GM18505 (cell line): ENCODE measurements around the gene ASS1.

Experiments used
- ATAC-seq: cut with Tn5 transposase; IDR thresholded peaks from one replicate; pipeline ENCODE4 v1.9.1; 2021; ENCODE audit not compliant: unreplicated experiment
- POLR2A ChIP-seq: IDR thresholded peaks from 4 replicates; pipeline ENCODE4 v1.6.1; 2011; ENCODE audit warnings: borderline replicate concordance; ENCODE audit not compliant: insufficient read depth, insufficient read length; ENCODE audit errors: extremely low read depth

Gene ASS1

DNA sequence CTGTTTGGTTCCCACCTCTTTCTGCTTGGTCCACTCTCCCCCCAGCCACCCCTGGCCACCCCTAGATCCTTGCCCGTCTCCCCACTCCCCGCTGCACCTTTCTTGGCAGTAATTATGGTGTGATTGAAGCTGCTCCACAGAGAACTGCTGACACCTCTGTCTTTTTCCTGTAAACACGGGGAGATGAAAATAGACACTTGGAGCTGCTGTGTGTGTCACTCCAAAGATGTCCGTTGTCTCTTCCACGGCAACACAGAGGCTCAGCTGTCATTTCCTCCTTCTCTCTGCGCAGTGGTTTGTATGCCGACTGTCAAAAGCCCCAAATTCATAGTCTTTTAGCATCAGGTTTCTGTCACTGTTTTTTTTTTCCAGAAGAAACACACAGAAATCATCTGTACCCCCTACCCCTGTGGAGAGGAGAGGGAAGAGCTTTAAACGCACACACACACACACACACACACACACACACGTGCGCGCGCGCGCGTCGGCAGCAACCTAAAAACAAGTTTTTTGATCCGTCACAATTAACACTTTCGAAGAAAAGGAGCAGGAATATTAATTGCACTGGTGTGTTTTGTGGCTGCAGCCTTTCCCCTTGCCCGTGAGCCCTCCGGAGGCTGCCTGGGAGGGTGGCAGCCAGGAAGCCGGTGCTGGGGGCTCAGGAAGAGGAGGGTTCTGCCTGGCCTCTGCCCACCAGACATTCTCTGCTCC lies 39.8 kb downstream of the ASS1 start:
- no peak for ATAC-seq
- TF ChIP-seq POLR2A, result no peak

DNA sequence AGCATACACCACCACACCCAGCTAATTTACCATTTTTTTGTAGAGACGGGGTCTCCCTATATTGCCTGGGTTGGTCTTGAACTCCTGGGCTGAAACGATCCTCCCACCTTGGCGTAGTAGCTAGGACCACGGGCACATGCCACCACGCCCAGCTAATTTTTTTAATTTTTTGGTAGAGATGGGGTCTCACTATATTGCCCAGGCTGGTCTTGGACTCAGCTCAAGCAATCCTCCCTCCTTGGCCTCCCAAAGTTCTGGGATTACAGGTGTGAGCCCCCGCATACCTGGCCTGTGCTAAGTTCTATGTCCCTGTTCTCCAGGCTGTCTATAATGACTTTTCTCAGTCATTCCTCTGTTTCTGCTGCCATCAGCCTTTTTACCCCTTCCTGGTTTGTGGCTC lies 41.3 kb downstream of the ASS1 start:
- TF ChIP-seq POLR2A, result no peak
- no peak for ATAC-seq

DNA sequence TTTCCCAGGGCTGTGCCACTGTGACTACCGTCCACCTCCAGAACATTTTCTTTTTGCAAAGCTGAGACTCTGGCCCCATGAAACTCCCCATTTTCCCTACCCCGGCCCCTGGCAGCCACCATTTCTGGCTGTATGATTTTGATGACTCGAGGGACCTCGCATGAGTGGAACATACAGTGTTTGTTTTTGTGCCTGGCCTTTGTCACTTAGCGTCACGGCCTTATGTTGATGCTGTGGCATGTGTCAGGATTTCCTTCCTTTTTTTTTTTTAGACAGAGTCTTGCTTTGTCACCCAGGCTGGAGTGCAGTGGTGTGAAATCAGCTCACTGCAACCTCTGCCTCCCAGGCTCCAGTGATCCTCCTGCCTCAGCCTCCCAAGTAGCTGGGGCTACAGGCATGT lies 42.7 kb downstream of the ASS1 start:
- no peak for ATAC-seq
- TF ChIP-seq POLR2A, result no peak

DNA sequence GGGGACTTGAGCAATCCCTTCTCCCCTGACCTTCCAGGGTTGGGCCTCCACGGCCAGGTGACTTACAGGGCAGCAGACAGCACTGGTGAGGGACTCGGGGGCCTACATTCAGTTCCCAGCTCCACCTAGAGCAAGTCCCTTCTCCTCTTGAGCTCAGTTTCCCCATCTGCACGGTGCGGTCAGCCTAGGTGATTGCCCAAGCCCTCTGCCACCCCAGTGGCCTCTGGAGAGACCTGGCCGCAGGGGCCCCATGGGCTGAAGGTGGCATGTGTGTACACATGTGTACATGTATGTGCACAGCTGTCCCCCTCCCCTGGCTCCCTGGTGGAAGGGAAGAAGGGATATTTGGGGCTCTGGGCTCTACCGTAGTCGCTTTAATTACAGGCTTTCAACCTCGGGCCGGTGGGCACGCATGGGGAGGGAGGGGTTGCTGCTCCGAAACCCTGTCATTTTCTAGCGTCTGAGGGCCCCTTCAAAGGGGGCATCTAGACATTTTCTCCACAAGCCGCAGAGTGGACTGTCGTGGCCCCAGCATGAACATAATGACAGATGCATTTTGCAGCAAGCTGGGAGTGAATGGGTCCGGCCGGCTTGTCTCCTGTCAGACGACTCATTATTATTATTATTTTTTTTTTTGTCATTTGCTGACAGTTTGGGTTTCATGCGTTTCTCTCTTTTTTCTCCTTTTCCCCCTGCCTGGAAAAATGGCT lies 44.0 kb downstream of the ASS1 start:
- ATAC-seq, result no peak
- TF ChIP-seq POLR2A, result no peak

DNA sequence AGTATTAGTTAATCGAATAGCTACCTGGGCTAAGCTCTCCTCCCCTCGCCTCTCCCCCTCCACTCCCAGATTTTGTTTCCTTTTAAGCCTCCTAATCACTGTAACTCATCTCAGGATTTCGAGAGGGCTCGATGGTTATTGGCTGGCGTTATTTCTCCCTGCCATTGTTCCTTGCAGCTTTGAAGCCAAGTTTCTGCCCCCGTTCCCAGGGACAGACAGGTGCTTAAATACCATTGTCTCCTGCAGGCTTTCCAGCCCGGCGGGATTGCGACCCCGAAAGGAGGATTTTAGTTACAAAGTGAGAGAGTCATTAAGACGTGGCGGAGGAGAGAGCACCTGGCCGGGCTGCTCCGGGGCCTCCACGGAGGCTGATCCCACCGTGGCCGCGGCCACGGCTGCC lies 46.2 kb downstream of the ASS1 start:
- no peak for TF ChIP-seq POLR2A
- ATAC-seq, result no peak

DNA sequence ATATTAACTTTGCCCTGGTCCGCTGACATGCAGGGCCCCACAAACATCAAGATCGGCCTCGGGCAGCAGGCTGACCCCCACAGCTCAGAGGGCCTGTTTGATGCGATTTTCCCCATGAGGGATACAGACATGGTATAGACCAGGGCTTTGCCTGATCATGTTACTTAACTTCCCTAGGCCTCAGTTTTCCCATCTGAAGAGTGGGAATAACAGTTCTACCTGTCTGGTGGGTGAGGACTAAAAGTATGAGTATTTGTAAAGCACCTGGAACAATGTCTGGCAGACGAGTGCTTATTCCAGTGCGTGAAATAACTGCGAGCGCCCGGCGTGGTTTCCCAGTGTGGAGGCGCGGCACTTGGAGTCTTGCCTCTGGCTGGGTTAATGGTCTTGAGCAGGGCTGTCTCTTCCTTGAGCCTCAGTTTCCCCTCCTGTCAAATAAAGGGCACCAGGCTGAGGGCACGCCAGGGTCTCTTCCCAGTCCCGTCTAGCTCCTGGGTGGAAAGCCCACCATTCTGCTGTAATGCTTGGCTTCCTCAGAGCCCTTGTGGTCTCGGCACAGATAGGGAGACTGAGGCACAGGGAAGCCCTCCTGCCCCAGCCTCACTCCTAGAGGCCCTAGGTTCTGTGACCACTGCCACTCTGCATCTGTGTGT lies 47.2 kb downstream of the ASS1 start:
- ATAC-seq, result no peak
- no peak for TF ChIP-seq POLR2A

DNA sequence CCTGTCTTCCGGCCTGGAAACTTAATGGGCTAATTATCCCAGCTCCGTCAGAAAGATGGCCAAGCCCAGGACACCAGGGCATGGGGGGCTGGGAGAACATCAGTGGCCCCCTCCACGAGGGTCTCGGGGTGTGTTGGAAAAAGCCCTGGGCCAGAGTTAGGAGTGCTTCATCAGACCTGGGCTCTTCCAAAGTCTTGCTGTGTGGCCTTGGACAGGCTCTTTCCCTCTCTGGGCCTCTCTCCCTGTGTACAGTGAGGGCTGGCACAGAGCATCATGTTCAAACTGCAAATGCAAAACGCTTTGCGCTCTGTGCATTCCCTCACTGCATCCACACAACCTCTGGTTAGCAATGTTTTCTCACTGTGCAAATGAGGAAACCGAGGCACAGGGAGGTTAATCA lies 48.3 kb downstream of the ASS1 start:
- TF ChIP-seq POLR2A, result no peak
- ATAC-seq, result no peak

DNA sequence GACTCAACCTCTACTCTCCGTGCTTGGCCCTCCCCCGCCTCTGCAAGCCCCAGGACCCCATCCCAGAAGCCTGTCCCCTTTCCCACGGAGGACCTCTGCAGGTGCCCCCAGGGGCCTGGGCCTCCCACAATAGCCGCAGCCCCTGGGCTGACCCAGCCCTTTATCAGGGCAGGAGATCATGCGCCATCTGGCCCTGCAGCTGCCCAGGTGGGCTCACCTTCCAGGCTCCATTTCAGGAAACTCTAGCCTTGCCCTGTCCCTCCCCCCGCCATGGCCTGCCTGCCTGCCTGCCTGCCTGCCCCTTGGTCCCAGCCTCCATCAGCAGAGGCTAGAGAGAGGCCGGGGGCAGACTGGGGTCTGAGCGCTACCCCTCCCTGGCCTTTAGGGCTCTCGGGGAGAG lies 48.7 kb downstream of the ASS1 start:
- ATAC-seq, result no peak

DNA sequence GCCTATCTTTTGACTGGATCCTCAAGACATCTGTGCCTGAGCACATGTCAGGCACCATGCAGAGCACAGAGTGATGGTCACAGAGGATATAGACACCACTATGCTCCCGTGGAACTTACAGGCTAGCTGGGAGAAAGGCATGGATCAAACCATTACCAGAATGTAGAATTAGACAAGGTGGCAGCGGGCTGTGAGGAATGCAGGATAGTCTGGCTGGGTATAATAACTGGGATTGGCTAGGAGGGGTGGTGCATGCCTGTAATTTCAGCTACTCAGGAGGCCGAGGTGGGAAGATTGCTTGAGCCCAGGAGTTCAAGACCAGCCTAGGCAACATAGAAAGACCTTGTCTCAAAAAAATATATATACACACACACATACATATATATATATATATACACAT lies 50.3 kb downstream of the ASS1 start:
- TF ChIP-seq POLR2A, result no peak
- ATAC-seq, result no peak

More for the DNA sequence above, 48.7 kb downstream of the ASS1 start:
- TF ChIP-seq POLR2A, result no peak

DNA sequence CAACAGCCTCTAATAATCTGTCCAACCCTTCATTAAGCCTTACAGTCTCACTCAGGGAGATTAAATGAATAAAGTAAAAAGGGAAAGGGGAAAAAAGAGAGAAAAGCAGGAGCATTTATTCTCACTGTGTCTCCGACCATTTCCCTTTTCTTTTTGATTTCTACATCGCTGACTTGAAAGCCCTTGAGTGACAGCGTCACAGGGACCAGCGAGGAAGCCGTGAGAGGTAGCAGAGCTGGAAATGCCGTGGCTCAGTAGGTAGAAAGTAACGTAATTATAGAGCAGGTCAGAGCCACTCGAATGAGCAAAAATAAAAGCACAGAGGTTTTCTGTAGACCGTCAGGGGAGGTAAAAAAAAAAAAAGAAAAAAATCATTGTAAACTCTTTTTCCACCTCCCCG lies 52.4 kb downstream of the ASS1 start:
- ATAC-seq, result no peak
- no peak for TF ChIP-seq POLR2A

DNA sequence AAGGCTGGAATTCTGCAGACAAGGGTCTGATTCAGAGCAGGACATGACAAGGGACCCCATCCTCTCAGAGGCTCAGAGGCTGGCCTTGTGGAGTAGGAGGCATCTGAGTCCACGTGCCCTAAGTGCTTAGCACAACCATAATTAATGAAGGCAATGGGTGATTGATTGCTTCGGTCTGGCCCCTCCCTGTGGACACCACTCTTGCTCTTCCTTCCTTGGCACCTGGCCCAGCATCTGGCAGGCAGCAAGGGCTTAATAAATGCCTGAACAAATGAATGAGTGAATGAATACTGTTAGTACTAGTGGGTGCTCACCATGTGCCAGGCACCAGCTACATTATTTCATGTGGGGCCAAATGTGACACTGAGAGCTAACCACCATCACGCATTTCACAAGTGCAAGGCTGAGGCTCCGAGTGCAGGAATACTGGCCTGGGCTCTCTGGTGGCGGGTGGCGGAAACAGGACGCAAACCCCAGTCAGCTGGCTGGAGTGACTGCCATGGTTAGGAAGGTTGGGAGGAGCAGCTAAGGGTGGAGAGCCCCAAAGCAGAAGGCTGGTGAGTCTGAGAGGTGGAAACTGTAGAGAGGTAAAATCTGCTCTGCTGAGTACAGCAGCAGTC lies 53.6 kb downstream of the ASS1 start:
- TF ChIP-seq POLR2A, result no peak
- ATAC-seq, result no peak

DNA sequence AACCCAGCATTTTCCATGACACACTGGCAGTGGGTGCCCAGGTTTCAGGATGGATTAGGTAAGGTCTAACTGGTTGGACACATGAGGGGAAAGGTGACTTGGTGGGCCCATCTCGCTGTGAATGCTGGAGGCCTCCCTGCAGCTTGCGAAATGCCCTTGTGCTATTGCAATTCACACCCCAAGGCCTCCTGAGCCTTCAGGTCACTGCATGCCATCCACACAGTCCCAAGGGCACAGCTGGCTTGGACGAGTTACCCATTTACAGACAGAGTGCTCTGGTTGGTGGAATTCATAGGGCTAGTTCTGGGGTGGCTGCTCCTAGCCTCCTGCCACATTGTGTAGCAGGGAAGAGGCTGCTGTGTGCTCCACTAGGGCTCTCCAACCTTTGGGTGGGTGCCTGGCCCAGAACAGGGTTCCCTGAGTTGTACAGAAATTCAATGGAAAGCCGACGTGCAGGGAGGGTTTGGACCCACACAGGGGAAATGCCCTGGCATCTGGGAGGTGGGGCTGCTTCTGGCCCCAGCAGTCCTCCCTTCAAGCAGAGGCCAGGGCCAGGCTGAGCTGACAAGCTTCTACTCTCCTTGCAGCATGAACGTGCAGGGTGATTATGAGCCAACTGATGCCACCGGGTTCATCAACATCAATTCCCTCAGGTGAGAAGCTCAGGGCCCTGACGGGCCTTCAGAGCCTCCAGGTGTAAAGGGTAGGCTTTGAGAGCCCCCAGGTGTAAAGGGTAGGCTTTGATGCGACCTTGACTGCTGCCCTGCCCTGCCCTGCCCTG lies 54.3 kb downstream of the ASS1 start:
- ATAC-seq, result no peak
- TF ChIP-seq POLR2A, result no peak

DNA sequence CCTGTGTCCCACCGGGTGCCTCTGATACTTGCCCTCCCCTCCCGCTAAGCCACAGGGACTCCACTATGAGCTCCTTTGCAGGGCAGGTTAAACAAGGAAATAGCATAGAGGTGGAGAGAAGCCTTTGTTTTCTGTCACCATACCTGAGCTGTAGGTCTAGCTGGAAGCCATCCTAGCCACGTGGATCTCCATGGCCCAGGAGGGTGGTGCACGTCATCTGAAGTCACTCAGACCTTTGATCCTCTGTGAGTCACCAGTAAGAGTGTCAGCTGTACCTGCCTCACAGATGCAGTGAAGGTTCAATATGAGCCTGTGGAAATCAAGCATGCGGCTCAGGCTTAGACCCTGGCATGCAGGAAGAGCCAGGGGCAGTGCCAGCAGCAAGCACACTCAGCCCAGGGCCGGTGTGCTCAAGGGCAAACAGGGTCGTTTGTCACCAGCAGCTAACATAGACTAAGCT lies 55.1 kb downstream of the ASS1 start:
- ATAC-seq, result no peak

DNA sequence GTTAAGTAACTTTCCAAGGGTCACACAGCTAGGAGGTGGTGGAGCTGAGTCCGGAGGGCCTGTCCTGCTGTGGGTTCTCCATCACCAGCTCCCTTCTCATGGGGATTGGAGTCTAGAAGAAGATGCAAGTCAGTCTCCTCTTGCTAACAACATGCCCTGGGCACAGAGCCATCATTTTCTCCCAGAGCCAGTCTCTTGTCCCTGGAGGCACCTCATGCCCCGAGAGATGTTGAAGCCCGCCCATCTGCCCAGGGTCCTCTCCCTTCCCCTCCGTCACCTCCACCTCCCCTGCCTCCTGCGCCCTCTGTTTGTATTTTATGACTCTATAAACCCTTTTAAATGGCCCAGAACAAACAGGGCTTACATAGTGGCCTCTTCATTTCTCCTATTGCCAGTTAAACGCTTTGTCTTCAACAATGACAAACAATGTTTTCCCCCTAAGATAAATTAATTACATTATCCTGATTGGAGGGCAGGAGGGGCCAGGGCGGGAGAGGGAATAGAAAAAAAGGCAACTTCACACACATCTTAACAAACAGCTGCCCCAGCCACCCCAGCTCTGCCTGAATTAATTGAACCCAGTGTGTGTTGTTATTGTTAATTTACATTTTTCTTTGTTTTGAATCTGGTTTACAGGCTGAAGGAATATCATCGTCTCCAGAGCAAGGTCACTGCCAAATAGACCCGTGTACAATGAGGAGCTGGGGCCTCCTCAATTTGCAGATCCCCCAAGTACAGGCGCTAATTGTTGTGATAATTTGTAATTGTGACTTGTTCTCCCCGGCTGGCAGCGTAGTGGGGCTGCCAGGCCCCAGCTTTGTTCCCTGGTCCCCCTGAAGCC lies 55.8 kb downstream of the ASS1 start:
- no peak for ATAC-seq
- TF ChIP-seq POLR2A, result no peak

More for the DNA sequence above, 55.1 kb downstream of the ASS1 start:
- TF ChIP-seq POLR2A, result no peak
